ENCODE measurements around the gene OR4F17. TPM values are rescaled to one million over a fixed set of nuclear protein-coding genes. Genes with fewer than 3 reads are reported as not detected.
"Not testable (repeated sequence)": the region's sequence is repeated elsewhere in the genome, so short reads cannot be mapped to it uniquely, and the experiment has no call there.

OR4F17 gene
- not detected for total RNA-seq
- long read RNA-seq, result 0 reads

GRCh38 chr19:106804-107203 lies at the start of gene OR4F17:
Gene OR4F17, plus strand, starts transcription at chr19:107104. Its CDS starts 3,575 bp downstream, at chr19:110679.
- DNase-seq (ENCODE audit: low spot score), result not testable (repeated sequence)

GRCh38 chr19:70793-71192 lies 36.1 kb upstream of the OR4F17 start:
- not testable (repeated sequence) for DNase-seq (ENCODE audit: low spot score)

- DNase-seq (ENCODE audit: low spot score), result not testable (repeated sequence)
Observed at GRCh38 chr19:82864-83263, 24.0 kb upstream of the OR4F17 start.

- DNase-seq (ENCODE audit: low spot score), result not testable (repeated sequence)
Observed at GRCh38 chr19:83626-84025, 23.3 kb upstream of the OR4F17 start.

- not testable (repeated sequence) for DNase-seq (ENCODE audit: low spot score)
Observed at GRCh38 chr19:90678-91077, 16.2 kb upstream of the OR4F17 start.

GRCh38 chr19:94794-95193 lies 12.1 kb upstream of the OR4F17 start:
- DNase-seq (ENCODE audit: low spot score), result not testable (repeated sequence)

- DNase-seq (ENCODE audit: low spot score), result not testable (repeated sequence)
Observed at GRCh38 chr19:97647-98046, 9.3 kb upstream of the OR4F17 start.

GRCh38 chr19:120443-121140 lies 13.7 kb downstream of the OR4F17 start:
- not testable (repeated sequence) for DNase-seq (ENCODE audit: low spot score)

Other genes with a start within 250 kb of the OR4F17 start
- gene PLPP2, start 184.3 kb downstream of the OR4F17 start, total RNA-seq, result 7.9 TPM
- gene MIER2, start 237.7 kb downstream of the OR4F17 start, total RNA-seq, result 53.5 TPM